Measurements from ENCODE around the gene FREM1.

DNA sequence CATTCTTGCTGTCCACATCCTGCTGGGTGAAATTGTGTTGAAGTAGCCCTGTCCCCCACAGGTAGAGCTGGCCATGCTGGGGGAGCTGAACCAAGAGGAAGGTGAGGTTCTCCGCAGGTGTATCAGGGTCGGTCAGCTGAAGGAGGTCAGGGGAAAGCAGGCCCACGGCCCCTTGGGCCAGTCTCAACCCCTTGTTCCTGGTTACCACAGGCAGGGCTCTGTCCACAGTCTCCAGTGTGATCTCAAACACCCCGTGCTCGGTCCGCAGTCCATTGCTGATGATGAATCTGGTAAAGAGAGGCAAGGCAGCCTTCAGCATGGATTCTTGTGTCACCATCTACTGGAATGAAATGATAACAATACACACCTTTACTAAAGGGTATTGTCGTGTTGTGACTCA is 134.3 kb downstream of the FREM1 start:
- TF ChIP-seq, protein P1, sequence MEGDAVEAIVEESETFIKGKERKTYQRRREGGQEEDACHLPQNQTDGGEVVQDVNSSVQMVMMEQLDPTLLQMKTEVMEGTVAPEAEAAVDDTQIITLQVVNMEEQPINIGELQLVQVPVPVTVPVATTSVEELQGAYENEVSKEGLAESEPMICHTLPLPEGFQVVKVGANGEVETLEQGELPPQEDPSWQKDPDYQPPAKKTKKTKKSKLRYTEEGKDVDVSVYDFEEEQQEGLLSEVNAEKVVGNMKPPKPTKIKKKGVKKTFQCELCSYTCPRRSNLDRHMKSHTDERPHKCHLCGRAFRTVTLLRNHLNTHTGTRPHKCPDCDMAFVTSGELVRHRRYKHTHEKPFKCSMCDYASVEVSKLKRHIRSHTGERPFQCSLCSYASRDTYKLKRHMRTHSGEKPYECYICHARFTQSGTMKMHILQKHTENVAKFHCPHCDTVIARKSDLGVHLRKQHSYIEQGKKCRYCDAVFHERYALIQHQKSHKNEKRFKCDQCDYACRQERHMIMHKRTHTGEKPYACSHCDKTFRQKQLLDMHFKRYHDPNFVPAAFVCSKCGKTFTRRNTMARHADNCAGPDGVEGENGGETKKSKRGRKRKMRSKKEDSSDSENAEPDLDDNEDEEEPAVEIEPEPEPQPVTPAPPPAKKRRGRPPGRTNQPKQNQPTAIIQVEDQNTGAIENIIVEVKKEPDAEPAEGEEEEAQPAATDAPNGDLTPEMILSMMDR (conservative IDR thresholded peaks at IDR 0.05) = no peak
- TF ChIP-seq EZH2 (IDR thresholded peaks at IDR 0.05; ENCODE audit: low read depth) = no peak
